ENCODE data around the gene MKRN2OS.

The MKRN2OS gene

GRCh38 chr3:12513694-12514446, 31.4 kb downstream of the MKRN2OS start:
- no peak for DNase-seq (ENCODE audit: low read depth)

- DNase-seq (ENCODE audit: low read depth), result no peak
Measured at GRCh38 chr3:12512534-12513118, 32.7 kb downstream of the MKRN2OS start.

GRCh38 chr3:12509466-12509865, 35.8 kb downstream of the MKRN2OS start:
- DNase-seq (ENCODE audit: low read depth), result no peak

GRCh38 chr3:12508291-12508700, 37.0 kb downstream of the MKRN2OS start:
- DNase-seq (ENCODE audit: low read depth), result no peak

- no peak for DNase-seq (ENCODE audit: low read depth)
Measured at GRCh38 chr3:12507591-12508281, 37.6 kb downstream of the MKRN2OS start.

GRCh38 chr3:12506201-12506709, 39.0 kb downstream of the MKRN2OS start:
- DNase-seq (ENCODE audit: low read depth), result no peak

GRCh38 chr3:12503126-12503957, 42.0 kb downstream of the MKRN2OS start:
- no peak for DNase-seq (ENCODE audit: low read depth)

- no peak for DNase-seq (ENCODE audit: low read depth)
Measured at GRCh38 chr3:12501360-12502020, 43.8 kb downstream of the MKRN2OS start.

- DNase-seq (ENCODE audit: low read depth), result no peak
Measured at GRCh38 chr3:12499474-12499873, 45.8 kb downstream of the MKRN2OS start.

- no peak for DNase-seq (ENCODE audit: low read depth)
Measured at GRCh38 chr3:12496453-12496761, 48.9 kb downstream of the MKRN2OS start.

GRCh38 chr3:12495749-12496452, 49.4 kb downstream of the MKRN2OS start:
- no peak for DNase-seq (ENCODE audit: low read depth)

- no peak for DNase-seq (ENCODE audit: low read depth)
Measured at GRCh38 chr3:12490547-12490946, 54.8 kb downstream of the MKRN2OS start.

- DNase-seq (ENCODE audit: low read depth), result no peak
Measured at GRCh38 chr3:12489832-12490231, 55.5 kb downstream of the MKRN2OS start.
